HG03108 (cell line): ENCODE measurements around the gene IL1R1.

Source experiments
- ATAC-seq: cut with Tn5 transposase; IDR thresholded peaks from one replicate; pipeline ENCODE4 v1.9.1; 2021; ENCODE audit warnings: moderate library complexity; ENCODE audit not compliant: unreplicated experiment

Gene IL1R1

DNA sequence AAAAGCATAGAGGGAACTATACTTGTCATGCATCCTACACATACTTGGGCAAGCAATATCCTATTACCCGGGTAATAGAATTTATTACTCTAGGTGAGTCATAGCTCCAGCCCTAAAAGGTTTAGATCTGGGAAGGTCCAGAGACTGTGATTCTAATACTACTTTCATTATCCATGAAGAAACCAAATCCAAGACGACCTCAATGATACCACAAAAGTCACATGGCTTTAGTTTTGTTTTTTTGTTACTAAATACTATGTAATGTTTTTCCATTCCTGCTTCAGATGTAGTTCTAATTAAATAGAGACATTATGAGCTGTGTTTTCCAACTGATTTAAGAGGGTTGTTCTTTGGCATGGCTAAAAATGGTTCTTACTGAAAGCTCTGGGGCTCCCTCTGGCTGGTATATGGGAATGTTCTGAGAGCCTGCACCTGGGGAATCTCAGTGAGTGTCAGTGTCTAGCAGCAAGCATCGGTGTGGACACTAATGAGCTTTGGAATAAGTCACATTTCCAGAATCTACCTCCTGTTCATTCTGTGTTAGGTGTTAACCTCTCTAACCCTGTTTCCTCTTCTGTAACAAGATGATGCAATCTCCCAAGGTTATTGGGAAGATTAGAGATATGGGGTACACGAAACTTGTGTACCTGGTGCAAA, 23.8 kb downstream of the IL1R1 start:
- no peak for ATAC-seq

DNA sequence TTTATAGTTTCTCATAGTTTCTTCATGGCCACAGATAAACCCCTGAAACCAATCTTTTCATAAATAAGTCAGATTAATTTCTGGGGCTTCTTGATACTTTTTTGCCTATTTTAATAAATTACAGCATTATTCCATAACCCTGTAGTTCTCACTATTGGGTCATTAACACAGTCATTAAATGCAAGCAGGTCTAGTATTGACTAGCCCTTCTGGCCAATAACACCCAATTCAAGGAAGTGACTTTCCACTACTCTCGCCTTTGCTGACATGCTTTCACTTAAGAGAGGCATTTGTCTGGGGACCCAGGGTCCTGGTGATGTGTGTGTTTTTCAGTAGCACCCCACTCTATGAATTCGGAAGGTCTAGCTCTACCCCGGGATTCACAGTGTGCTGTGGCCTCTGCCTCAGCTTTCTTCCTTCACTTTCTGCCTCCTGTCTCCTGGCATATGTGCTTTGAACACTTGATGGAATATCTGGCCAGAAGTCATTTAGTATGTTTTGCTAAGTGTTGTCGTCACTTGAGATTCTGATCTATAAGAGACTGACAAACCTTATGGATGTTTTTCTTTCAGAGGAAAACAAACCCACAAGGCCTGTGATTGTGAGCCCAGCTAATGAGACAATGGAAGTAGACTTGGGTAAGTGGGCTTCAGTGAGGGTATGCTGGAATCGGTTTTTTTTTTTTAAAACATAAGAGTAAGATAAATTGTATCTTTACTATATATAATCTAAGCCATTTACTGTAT, 25.7 kb downstream of the IL1R1 start:
- ATAC-seq: no peak

DNA sequence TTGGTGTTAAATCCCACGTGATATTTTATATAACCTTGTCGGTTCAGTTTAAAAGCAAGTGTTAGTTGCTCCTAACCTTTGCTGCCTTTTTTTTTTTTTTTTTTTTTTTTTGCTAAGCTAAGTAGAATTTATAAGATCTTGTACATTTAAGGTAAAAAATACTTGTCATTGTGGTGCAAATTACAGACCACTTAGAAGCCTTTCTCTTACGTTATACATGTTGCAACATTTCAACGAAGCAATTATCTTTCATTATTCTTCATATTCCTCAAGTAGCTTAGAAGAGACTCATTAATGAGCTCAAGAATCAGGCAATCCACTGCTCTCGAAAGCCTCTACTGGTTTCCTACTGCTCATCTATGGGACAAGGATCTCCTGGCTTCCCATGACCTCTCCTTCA, 29.4 kb downstream of the IL1R1 start:
- ATAC-seq: no peak

DNA sequence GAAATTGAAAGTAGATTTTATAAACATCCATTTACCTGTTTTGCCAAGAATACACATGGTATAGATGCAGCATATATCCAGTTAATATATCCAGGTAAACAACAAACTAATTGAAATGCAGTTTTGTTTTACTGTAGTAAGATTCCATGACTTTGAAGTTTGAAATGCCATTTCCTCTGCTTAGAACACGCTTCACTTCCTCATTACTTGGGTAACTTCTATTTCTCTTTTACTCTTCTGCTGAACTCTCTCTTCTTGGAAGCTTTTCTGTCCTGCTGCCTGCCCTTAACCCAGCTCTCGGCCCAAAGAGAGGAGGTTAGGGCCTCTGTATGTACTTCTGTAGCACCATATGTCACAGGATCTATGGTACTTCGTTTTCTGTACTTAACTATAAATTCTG, 30.2 kb downstream of the IL1R1 start:
- ATAC-seq: no peak

DNA sequence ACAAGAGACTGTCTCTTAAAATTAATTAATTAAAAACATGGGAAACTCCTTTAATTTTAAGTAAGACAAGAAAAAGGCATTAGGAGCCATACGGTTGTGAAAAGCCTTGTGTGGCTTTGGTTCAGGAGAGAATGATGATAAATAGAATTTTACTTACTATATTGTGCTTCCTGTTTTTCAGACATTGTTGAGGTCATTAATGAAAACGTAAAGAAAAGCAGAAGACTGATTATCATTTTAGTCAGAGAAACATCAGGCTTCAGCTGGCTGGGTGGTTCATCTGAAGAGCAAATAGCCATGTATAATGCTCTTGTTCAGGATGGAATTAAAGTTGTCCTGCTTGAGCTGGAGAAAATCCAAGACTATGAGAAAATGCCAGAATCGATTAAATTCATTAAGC, 33.6 kb downstream of the IL1R1 start:
- no peak for ATAC-seq

DNA sequence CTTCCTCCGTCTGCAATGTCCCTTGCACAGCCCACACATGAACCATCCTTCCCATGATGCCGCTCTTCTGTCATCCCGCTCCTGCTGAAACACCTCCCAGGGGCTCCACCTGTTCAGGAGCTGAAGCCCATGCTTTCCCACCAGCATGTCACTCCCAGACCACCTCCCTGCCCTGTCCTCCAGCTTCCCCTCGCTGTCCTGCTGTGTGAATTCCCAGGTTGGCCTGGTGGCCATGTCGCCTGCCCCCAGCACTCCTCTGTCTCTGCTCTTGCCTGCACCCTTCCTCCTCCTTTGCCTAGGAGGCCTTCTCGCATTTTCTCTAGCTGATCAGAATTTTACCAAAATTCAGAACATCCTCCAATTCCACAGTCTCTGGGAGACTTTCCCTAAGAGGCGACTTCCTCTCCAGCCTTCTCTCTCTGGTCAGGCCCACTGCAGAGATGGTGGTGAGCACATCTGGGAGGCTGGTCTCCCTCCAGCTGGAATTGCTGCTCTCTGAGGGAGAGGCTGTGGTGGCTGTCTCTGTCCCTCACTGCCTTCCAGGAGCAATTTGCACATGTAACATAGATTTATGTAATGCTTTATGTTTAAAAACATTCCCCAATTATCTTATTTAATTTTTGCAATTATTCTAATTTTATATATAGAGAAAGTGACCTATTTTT, 35.4 kb downstream of the IL1R1 start:
- ATAC-seq: no peak

DNA sequence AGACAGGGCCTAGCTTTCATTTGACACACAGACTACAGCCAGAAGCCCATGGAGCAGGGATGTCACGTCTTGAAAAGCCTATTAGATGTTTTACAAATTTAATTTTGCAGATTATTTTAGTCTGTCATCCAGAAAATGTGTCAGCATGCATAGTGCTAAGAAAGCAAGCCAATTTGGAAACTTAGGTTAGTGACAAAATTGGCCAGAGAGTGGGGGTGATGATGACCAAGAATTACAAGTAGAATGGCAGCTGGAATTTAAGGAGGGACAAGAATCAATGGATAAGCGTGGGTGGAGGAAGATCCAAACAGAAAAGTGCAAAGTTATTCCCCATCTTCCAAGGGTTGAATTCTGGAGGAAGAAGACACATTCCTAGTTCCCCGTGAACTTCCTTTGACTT, 36.5 kb downstream of the IL1R1 start:
- no peak for ATAC-seq

DNA sequence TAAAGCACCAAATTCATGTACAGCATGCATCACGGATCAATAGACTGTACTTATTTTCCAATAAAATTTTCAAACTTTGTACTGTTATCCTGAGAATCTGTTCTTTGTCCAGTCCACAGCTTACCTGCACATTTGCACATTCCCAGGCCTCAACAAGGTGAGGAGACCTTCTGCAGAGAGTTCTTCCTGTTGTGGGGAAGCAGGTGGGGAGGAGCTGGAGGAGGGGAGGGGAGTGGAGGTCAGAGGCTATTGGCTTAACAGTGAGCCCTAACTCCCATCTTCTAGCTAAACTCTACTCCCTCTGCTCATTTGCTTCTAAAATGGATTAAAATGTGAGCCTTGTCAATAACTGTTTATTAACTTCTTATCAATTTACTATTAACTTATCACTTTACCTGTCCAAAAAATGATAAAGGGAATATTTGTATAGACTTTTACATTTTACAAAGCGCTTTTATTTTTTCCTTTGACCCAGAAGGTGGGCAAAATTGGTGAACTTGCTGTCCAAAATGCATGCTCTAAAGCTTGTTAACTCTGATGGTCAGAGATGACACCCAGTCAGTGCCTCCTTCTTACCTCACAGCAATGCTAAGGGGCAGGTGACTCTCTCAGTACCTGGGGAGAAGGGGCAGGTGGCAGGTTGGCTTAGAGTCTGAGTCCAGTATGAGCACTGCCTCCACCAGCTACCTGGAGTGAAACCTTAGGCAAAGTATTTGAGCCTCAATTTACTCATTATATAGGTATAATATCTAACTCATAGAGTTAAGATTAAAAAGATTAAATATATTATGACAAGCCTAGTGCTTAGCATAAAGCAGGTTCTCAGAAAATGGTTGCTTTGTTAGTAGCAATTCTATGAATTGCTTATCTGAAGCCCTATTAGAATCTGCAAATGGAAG, 37.5 kb downstream of the IL1R1 start:
- no peak for ATAC-seq

DNA sequence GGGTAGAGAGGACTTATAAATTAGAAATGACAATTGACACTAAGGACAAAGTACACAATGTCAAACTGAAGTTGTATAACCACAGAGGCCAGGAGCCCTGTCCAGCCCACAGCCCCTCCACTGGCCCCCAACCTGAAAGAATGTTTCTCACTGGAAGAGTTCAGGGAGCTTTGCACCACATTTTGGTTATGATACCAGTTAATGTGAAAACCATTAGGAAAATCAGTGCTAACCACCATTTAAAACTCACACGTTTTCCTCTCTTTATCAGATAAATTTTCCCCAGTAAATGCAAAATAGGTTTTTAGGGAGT, 38.1 kb downstream of the IL1R1 start:
- no peak for ATAC-seq

DNA sequence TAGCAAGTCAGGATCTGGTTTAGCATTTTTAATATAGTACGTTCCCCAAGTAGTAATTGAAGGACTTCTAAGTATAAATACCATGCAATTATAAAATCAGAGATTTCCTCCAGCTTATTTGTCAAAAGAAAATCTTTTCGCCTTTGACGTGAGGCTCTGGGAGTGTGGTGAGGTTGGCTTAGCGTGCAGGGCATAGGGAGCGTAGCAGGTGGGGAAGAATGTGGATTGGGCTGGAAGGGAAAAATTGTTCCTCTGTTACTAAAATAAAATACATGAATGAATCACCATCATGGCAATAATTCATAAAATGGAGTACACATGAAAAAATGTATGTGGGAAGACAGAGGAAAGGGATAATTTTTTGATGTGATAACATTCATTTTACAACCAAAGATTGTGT, 38.8 kb downstream of the IL1R1 start:
- ATAC-seq: no peak

DNA sequence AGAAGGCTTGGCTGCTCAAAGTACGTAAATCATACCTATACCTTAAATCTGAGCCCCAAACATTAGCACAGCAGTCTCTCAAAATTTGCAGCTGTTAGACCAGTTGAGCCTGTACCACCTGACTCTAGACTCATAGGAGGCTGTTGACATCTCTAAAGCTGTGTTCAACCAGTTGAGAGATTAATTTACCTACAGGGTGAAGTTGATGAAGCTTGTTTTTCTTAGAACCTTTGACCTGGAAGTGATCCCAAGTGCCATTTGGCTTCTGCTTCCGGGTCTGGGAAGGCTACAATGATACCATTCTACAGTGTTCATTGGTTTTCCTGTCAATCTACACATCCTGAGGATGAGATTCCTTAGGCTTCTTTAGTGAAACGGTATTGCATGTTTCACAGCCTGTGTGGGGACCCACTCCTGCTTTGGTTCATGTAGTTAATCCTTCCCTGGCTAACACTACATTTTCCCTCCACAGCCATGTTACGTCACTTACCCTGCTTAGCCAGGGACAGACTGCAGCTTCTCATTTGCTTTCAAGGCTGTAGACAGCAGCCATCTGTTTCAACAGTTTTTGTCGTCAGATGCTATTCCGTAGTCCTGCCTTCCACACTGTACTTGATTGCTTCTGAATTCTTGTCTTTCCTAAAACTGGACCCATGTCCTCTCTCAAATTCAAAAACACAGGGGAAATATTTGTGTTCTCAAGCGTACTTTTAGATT, 39.5 kb downstream of the IL1R1 start:
- ATAC-seq: no peak

DNA sequence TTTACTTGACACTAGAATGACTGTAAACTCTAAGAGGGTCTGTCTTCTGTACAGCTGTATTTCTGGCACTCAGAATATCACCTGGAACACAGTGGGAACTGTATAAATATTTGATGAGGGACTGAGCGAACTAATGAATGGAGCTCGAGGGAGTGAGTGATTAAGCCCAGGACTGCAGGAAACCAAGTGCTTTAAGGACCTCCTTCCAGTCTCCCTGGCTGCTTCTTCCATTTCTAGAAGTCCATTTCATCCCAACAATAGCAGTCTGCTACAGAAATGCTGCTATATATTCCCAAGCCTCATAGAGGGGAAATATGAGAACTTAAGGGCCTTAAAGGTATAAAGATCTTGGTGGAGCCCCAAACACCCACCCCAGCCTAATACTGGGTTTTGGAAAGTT, 41.5 kb downstream of the IL1R1 start:
- no peak for ATAC-seq

DNA sequence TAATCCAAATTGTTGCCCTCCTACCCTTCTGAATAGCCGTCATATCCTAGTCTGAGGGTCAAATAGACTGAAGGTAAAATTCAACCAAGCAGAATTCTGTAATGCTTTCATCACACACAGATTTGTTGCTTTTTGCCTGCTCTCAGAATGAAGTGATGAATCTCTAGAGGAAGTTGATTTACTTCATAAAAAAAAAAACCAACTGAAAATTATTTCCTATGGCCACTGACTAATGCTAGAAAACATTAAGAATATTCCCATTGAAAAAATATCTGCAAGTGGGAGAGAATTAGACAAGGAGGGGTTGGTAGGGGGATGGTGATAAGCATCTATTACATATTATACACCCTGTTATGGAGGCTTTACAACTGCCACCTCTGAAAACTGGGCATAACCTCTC, 42.0 kb downstream of the IL1R1 start:
- no peak for ATAC-seq

DNA sequence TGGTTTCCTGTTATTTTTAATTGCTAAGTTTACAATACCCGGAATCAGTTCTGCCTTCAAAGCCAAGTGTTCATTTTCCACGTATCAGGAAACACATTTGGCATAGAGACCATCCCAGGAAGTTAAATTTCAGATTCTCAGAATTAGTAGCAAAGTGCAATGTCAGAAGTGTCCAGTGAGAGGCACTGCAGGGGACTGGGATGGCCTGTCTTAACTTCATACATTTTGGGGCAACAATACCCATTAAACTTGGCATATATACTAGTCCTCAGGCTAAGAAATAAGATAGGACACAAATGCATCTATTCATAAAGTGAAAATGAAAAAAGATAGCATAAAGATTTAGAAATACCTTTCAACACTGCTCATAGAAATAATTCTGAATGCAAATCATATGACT, 42.8 kb downstream of the IL1R1 start:
- ATAC-seq: no peak

DNA sequence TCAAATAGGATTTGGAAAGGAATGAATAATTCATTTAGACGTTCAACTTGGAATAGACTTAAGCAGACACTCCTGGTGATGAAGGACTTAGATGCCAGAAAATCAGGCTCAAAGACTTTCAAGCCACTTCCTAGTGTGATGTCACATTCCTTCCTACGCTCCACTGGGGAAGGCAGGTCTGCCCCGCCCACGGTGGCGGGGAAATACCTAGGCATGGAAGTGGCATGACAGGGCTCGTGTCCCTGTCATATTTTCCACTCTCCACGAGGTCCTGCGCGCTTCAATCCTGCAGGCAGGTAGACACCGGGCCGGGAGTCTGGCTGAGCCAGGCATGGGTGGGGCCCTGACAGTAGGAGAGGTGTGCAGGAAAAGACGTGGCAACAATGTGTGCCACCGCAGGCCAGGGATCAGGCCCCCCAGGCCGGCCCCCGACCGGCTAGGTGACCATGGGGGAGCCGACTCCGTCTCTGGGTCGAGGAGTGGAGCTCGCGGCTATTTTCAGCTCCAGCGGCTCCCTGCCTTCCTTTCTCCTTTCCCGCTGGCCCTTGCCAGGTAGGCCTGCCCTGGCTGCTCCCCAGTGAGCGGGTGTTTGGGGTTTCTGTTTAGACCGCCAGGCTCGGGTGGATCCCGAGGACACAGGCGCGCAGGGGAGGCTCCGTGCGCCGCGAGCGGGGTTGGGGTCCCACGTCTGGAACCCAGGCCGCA, 44.4 kb downstream of the IL1R1 start, which contains the start of gene IL1RL2:
Gene IL1RL2, plus strand, starts transcription at position 233 of the 705 bp plus-strand sequence. CDS start 845 bp downstream, outside the sequence.
- no peak for ATAC-seq

DNA sequence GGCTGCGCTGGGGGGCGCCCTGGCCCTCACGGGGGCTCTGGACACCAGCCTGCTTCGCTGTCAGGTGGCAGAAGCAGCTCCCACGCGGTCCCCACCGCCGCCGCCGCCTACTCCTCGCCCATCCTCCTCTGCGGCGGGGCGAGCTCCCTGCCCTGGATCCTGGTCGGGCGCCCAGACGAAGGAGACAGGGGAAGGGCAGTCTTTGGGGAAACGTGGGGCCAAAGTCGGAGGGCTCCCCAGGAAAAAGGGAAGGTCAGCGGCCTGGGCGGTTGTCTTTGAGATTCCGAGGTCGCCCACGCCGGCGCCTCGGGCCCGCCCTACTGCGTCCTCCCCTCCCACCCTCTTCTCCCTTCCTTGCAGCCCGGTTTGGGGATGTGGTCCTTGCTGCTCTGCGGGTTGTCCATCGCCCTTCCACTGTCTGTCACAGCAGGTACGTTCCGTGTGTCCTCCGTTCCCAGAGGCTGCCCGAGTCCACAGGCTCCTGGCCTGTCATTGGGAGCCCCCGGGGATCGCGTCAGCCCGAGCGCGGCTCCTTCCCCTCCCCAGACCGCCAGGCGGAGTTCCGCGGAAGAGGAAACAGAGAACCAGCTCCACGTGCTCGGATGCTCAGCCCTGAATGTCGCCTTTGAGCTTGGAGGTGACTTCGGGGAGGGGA, 45.1 kb downstream of the IL1R1 start:
- ATAC-seq: no peak

DNA sequence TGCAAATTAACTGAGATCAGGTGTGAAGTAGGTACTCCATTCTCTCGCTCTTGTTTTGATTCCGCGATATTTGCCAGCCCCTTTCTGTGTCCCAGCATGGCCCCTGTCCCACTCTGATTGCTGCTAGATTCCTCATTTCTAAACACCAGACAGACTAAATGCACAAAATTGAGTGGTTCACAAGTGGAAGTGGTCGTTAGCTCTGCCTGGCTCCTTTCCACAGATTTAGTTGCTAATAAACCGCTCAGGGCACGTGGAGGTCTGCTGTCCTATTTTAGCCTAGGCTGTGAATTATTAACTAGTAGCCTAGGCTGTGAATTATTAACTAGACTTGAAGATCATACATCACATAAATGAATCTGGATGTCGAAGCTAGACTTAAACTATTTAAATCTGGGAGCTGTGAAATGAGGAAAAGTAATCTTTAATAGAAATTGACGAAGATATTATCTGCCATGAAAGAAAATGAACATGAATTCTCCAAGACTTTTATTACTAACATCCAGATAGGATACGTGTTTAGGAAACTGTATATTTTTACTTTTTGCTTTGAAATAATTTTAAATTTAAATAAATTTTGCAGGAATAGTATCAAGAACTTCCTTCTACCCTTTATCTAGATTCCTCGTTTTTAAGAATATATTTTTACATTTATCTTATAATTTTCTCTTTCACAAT, 48.0 kb downstream of the IL1R1 start:
- ATAC-seq: no peak

DNA sequence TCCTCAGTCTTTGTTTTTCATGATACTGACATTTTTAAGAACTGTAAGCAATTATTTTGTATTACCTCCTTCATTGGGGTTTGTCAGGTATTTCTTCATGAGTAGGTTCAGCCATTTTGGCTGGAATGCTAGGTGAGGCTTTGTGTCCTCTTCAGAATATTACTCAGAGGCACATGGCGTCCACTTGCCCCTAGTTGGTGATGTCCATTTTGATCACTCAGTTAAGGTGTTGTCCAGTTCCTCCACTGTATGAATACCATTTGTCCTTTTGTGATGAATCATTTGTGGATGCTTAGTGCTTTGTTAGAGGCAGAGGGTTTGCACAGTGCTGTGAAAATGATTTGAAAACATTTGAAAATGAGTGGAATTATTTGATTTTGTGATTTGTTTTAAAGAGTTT, 49.0 kb downstream of the IL1R1 start:
- no peak for ATAC-seq

DNA sequence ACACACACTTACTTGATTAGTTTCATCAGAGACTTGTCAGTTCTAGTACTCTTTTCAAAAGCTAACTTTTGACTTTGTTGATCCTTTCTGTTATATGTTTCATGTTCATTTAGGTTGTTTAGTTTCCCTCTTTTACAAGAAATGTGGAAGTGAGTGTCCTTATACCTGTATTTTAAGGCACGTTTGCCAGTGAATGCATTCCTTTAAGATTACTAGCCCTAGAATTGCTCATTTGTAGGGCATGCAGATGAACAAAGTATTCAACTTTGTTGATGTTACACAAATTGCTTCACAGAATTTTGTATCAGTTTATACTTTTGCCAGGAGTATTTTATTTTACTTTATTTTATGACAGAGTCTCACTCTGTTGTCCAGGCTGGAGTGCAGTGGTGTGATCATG, 50.5 kb downstream of the IL1R1 start:
- ATAC-seq: no peak
